Tibial nerve (tissue), 4 donors: ENCODE data around the gene MAPK9. TPM values are rescaled to one million over a fixed set of nuclear protein-coding genes. Genes with fewer than 3 reads are reported as not detected.
A peak's percentile ranks its signal among the peaks of the same experiment; 100 is the strongest.

Experiments used
- DNase-seq, 2 donors: peaks; one replicate each; pipeline ENCODE4 v3.0.0-alpha.2; 2019; ENCODE audit warnings: low spot score in 2 of 2
- H3K27ac ChIP-seq, 4 donors: fragments of 200-600 bp; sonication (generic) in 3 of 4; one replicate each; pipeline ENCODE4 v1.5.1; 2017 to 2019; ENCODE audit warnings: mild to moderate bottlenecking in 1 of 4
- H3K27me3 ChIP-seq, 2 donors: fragments of 200-600 bp; sonication (generic) in 1 of 2; one replicate each; pipeline versions ENCODE4 v1.5.1 to v1.6.0; 2017 to 2019
- H3K36me3 ChIP-seq, 3 donors: fragments of 200-600 bp; sonication (generic); one replicate each; pipeline ENCODE4 v1.5.1; 2018 to 2019
- H3K4me1 ChIP-seq, 4 donors: fragments of 200-600 bp; sonication (generic) in 3 of 4; one replicate each; pipeline ENCODE4 v1.5.1; 2017 to 2019
- H3K4me3 ChIP-seq, 4 donors: fragments of 200-600 bp; sonication (generic) in 3 of 4; one replicate each; pipeline ENCODE4 v1.5.1; 2017 to 2019; ENCODE audit warnings: mild to moderate bottlenecking in 1 of 4, moderate library complexity in 1 of 4
- H3K9me3 ChIP-seq, 4 donors: fragments of 200-600 bp; sonication (generic) in 3 of 4; one replicate each; pipeline ENCODE4 v1.5.1; 2017 to 2019
- EP300 ChIP-seq, 2 donors: sonication (generic); formaldehyde crosslinking; IDR thresholded peaks; one replicate each; pipeline ENCODE4 v1.6.1; 2017; ENCODE audit warnings: antibody characterized with exemption in 2 of 2, mild to moderate bottlenecking in 1 of 2
- POLR2A ChIP-seq, 2 donors: fragments of 450-650 bp; IDR thresholded peaks; one replicate each; pipeline ENCODE4 v1.6.1; 2017; ENCODE audit warnings: antibody characterized with exemption in 2 of 2, mild to moderate bottlenecking in 2 of 2, moderate library complexity in 2 of 2
- WGBS, 2 donors: methylation state at CpG; one replicate each; pipeline ENCODE4 v1.1.5; 2018; 5-methylcytosine and 5-hydroxymethylcytosine counted together
- total RNA-seq, 4 donors: library from RNA; depleted of rRNA; stranded (reverse); fragments of >200 nt; gene quantifications; one replicate each; pipeline ENCODE4 v1.1.0, GENCODE V29; 2016
- TF ChIP-seq, protein P1 (sequence below), 5 experiments: fragments of 200-600 bp in 3 of 5; fragments of 450-650 bp in 2 of 5; sonication (generic) in 3 of 5; IDR thresholded peaks; one replicate each; pipeline ENCODE4 v1.5.1; 2016 to 2019; ENCODE audit warnings: antibody characterized with exemption in 5 of 5, mild to moderate bottlenecking in 3 of 5, moderate library complexity in 2 of 5

The MAPK9 gene
- total RNA-seq, 4 donors from 2014 or later: 21.2 to 31.2 (median 27.5) TPM

GRCh38 chr5:180287404-180287803 is 4.5 kb downstream of the MAPK9 start:
- no peaks in the 10 kb centered on the region for H3K27me3 ChIP-seq
- no peak overlapping the region for H3K27ac ChIP-seq
- WGBS, 2 donors: 87 to 92% methylated on average over 2 of the region's 2 CpGs
- peaks cover 0 to 29% (median 5%) of the 10 kb centered on the region in 4 donors for H3K4me1 ChIP-seq
- peaks cover 0 to 31% (median 0%) of the 10 kb centered on the region in 3 donors for H3K36me3 ChIP-seq
- H3K4me3 ChIP-seq: no peak overlapping the region
- no peaks in the 10 kb centered on the region for H3K9me3 ChIP-seq
- DNase-seq: no peak
- TF ChIP-seq EP300 (IDR thresholded peaks at IDR 0.05) (no peak), POLR2A (IDR thresholded peaks at IDR 0.05) (no peak)
- TF ChIP-seq, protein P1, sequence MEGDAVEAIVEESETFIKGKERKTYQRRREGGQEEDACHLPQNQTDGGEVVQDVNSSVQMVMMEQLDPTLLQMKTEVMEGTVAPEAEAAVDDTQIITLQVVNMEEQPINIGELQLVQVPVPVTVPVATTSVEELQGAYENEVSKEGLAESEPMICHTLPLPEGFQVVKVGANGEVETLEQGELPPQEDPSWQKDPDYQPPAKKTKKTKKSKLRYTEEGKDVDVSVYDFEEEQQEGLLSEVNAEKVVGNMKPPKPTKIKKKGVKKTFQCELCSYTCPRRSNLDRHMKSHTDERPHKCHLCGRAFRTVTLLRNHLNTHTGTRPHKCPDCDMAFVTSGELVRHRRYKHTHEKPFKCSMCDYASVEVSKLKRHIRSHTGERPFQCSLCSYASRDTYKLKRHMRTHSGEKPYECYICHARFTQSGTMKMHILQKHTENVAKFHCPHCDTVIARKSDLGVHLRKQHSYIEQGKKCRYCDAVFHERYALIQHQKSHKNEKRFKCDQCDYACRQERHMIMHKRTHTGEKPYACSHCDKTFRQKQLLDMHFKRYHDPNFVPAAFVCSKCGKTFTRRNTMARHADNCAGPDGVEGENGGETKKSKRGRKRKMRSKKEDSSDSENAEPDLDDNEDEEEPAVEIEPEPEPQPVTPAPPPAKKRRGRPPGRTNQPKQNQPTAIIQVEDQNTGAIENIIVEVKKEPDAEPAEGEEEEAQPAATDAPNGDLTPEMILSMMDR (IDR thresholded peaks at IDR 0.05): no peak

- no peak overlapping the region for H3K27ac ChIP-seq
- WGBS, 2 donors: 61 to 64% methylated on average over 10 of the region's 10 CpGs
- peaks cover 0 to 63% (median 0%) of the 10 kb centered on the region in 3 donors for H3K36me3 ChIP-seq
- DNase-seq: no peak
- TF ChIP-seq POLR2A (IDR thresholded peaks at IDR 0.05): no peak
- TF ChIP-seq, protein P1 (IDR thresholded peaks at IDR 0.05): peak in 2 of 5 experiments; percentile 9 to 17
- H3K4me1 ChIP-seq: peaks cover 0 to 14% (median 2%) of the 10 kb centered on the region in 4 donors
- H3K9me3 ChIP-seq: no peaks in the 10 kb centered on the region
- no peak overlapping the region for H3K4me3 ChIP-seq
- H3K27me3 ChIP-seq: no peaks in the 10 kb centered on the region
These were observed 7.7 kb downstream of the MAPK9 start for GRCh38 chr5:180284149-180284548.

- Histone ChIP-seq H3K9me3 (no peaks in the 10 kb centered on the region), H3K27me3 (no peaks in the 10 kb centered on the region), H3K4me1 (peaks cover 0 to 14% (median 2%) of the 10 kb centered on the region in 4 donors), H3K4me3 (no peak overlapping the region), H3K27ac (no peak overlapping the region), H3K36me3 (peaks cover 0 to 74% (median 0%) of the 10 kb centered on the region in 3 donors)
- WGBS, 2 donors: 72 to 76% methylated on average over 10 of the region's 10 CpGs
- DNase-seq: no peak
- TF ChIP-seq, protein P1 (IDR thresholded peaks at IDR 0.05): no peak
- TF ChIP-seq POLR2A (IDR thresholded peaks at IDR 0.05): no peak
- no peak for TF ChIP-seq EP300 (IDR thresholded peaks at IDR 0.05)
These were observed 8.8 kb downstream of the MAPK9 start for GRCh38 chr5:180283026-180283615.

- H3K4me3 ChIP-seq: no peak overlapping the region
- DNase-seq: no peak
- no peak for TF ChIP-seq EP300 (IDR thresholded peaks at IDR 0.05)
- TF ChIP-seq POLR2A (IDR thresholded peaks at IDR 0.05): no peak
- TF ChIP-seq, protein P1 (IDR thresholded peaks at IDR 0.05): no peak
- H3K27ac ChIP-seq: no peak overlapping the region
- no peaks in the 10 kb centered on the region for H3K27me3 ChIP-seq
- no peaks in the 10 kb centered on the region for H3K9me3 ChIP-seq
- WGBS, 2 donors: 90 to 96% methylated on average over 9 of the region's 9 CpGs
- peaks cover 0 to 82% (median 2%) of the 10 kb centered on the region in 3 donors for H3K36me3 ChIP-seq
- peaks cover 0 to 14% (median 2%) of the 10 kb centered on the region in 4 donors for H3K4me1 ChIP-seq
These were observed 9.6 kb downstream of the MAPK9 start for GRCh38 chr5:180282281-180282680.

GRCh38 chr5:180281706-180282105 is 10.2 kb downstream of the MAPK9 start:
- TF ChIP-seq, protein P1 (IDR thresholded peaks at IDR 0.05): no peak
- TF ChIP-seq EP300 (IDR thresholded peaks at IDR 0.05) (no peak), POLR2A (IDR thresholded peaks at IDR 0.05) (no peak)
- H3K4me3 ChIP-seq: no peak overlapping the region
- DNase-seq: no peak
- peaks cover 0 to 2% (median 0%) of the 10 kb centered on the region in 4 donors for H3K9me3 ChIP-seq
- peaks cover 0 to 14% (median 2%) of the 10 kb centered on the region in 4 donors for H3K4me1 ChIP-seq
- H3K27ac ChIP-seq: no peak overlapping the region
- peaks cover 0 to 86% (median 7%) of the 10 kb centered on the region in 3 donors for H3K36me3 ChIP-seq
- 78 to 94% methylated on average over 7 to 10 of the region's 10 CpGs for WGBS, 2 donors
- H3K27me3 ChIP-seq: no peaks in the 10 kb centered on the region
